Skeletal muscle tissue (tissue), 4 donors: ENCODE data around the gene ARHGEF28. TPM values are rescaled to one million over a fixed set of nuclear protein-coding genes. Genes with fewer than 3 reads are reported as not detected.

Experiments
- H3K27ac ChIP-seq: one replicate; pipeline ENCODE4 v1.7.0; 2013; ENCODE audit warnings: mild to moderate bottlenecking, low read depth, low read length, inconsistent platforms
- H3K27me3 ChIP-seq, 3 donors: one replicate each; pipeline ENCODE4 v1.7.0; 2013; ENCODE audit warnings: low read length in 3 of 3; ENCODE audit not compliant: control insufficient read depth in 3 of 3, insufficient read depth in 3 of 3
- H3K36me3 ChIP-seq, 3 donors: one replicate each; pipeline ENCODE4 v1.7.0; 2013; ENCODE audit warnings: low read length in 3 of 3; ENCODE audit not compliant: control insufficient read depth in 3 of 3, insufficient read depth in 3 of 3
- H3K4me1 ChIP-seq, 3 donors: one replicate each; pipeline ENCODE4 v1.7.0; 2013; ENCODE audit warnings: low read length in 3 of 3, mild to moderate bottlenecking in 3 of 3; ENCODE audit not compliant: control insufficient read depth in 3 of 3, insufficient read depth in 3 of 3
- H3K4me3 ChIP-seq, 3 donors: one replicate each; pipeline ENCODE4 v1.7.0; 2013; ENCODE audit warnings: low read length in 3 of 3
- H3K9ac ChIP-seq, 3 donors: one replicate each; pipeline ENCODE4 v1.7.0; 2013; ENCODE audit warnings: low read length in 3 of 3, mild to moderate bottlenecking in 3 of 3, moderate library complexity in 2 of 3, low read depth in 1 of 3
- H3K9me3 ChIP-seq, 3 donors: one replicate each; pipeline ENCODE4 v1.7.0; 2013; ENCODE audit warnings: low read length in 3 of 3; ENCODE audit not compliant: control insufficient read depth in 3 of 3
- total RNA-seq: library from RNA; depleted of rRNA; stranded (reverse); fragments of >200 nt; gene quantifications from one replicate; pipeline ENCODE4 v1.2.3, GENCODE V29; 2014
- donor health status: Osteomylitis.

The ARHGEF28 gene
- total RNA-seq, 1 donor from 2014 or later, result 8.4 TPM

DNA sequence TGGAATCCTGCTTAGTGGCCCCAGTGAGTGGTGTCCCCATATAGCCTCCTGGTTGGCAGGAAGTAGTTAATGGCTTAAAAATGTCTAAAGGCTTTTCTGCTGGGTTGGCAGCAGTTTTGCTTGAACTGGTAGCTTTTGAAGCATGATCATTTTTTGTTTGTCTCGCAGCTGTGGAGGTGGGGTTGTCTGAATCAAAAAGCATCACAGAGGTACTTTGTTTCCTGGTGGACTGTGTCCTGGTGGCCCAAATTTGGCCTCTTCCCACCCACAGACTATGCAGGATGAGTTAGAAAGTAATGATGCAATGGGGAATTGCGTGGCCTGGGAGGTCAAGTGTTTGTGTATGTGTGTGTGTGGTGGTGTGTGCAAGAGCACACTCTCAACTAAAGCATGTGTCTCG lies 322.7 kb downstream of the ARHGEF28 start:
- Histone ChIP-seq H3K4me1 (peaks cover 4 to 6% (median 5%) of the 10 kb centered on the region in 3 donors), H3K4me3 (no peak overlapping the region), H3K9ac (no peak overlapping the region), H3K27me3 (peaks cover 0 to 3% (median 0%) of the 10 kb centered on the region in 3 donors), H3K36me3 (no peaks in the 10 kb centered on the region), H3K9me3 (peaks cover 0 to 2% (median 0%) of the 10 kb centered on the region in 3 donors), H3K27ac (no peak overlapping the region)

DNA sequence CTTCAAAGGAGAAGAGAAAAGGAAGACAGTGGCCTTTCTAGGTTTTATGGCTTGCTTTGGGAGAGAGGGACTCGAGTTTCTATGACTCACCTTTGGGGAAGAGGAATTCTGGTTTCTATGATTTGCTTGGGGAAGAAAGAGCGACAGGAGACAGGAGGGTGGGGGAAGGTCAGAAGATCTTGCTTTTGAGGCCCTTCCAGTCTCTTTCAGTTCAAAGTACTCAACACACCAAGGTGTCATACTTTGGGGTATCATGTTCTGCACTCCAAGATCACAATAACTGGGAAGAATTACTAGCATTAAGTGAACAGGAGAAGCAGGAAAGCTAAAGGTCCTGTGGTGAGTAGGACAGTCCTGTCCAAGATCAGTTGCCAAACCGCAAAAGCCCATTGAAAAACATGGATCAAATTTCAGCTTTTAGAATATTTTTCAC lies 324.5 kb downstream of the ARHGEF28 start:
- H3K9me3 ChIP-seq, result no peaks in the 10 kb centered on the region
- no peak overlapping the region for H3K9ac ChIP-seq
- no peaks in the 10 kb centered on the region for H3K36me3 ChIP-seq
- peaks cover 0 to 3% (median 0%) of the 10 kb centered on the region in 3 donors for H3K27me3 ChIP-seq
- H3K4me1 ChIP-seq, result peaks cover 4 to 6% (median 5%) of the 10 kb centered on the region in 3 donors
- no peak overlapping the region for H3K4me3 ChIP-seq
- H3K27ac ChIP-seq, result no peak overlapping the region

DNA sequence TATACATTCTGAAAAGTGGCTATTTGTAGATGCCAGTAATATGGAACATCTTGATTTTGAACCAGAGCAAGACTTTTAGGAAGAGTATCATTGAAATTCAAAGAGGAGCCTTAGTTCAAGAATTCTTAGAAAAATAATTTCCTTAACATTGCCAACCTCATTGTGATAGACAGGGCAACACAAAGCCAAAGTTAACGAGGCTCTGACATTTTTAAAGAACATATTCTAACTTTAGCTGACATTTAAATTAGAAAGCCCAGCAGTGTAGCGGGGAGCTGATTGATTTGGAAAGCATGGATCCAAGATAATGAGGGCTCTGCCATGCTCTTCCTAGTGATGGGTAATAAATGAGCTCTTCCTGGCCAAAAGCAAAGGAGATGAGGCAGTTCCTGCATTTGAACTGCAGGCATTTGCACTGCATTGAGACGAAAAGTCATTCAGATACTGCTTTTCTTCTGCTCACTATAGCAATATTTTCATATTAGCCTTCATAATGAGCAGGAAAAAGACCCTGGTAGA lies 325.0 kb downstream of the ARHGEF28 start:
- H3K9me3 ChIP-seq, result no peaks in the 10 kb centered on the region
- H3K27me3 ChIP-seq, result peaks cover 0 to 3% (median 0%) of the 10 kb centered on the region in 3 donors
- no peak overlapping the region for H3K27ac ChIP-seq
- no peak overlapping the region for H3K4me3 ChIP-seq
- H3K4me1 ChIP-seq, result peaks cover 4 to 6% (median 5%) of the 10 kb centered on the region in 3 donors
- no peaks in the 10 kb centered on the region for H3K36me3 ChIP-seq
- no peak overlapping the region for H3K9ac ChIP-seq

- no peak overlapping the region for H3K27ac ChIP-seq
- H3K9me3 ChIP-seq, result no peaks in the 10 kb centered on the region
- peaks cover 0 to 3% (median 0%) of the 10 kb centered on the region in 3 donors for H3K27me3 ChIP-seq
- no peak overlapping the region for H3K9ac ChIP-seq
- H3K4me3 ChIP-seq, result no peak overlapping the region
- no peaks in the 10 kb centered on the region for H3K36me3 ChIP-seq
- peaks cover 4 to 6% (median 5%) of the 10 kb centered on the region in 3 donors for H3K4me1 ChIP-seq
These were observed 326.9 kb downstream of the ARHGEF28 start for GRCh38 chr5:73952872-73953271.

DNA sequence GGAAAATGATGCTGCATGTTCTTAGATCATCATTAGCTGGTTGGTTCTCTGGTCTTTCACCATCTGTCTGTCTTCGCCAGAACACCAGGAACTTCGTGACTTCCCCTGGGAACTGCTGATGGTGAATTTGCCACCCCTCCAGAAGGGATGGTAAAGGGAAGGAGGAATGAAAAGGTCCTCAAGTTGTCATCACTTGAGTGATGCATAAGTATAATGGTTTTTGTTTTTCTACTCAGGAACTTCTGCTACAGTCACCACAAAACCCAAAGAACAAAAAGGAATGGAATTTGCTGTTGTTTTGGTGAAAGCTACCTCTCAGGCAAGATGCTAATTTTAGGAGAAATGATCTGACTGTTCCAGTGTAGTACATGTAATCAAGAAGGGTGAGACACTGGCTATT lies 328.4 kb downstream of the ARHGEF28 start:
- no peaks in the 10 kb centered on the region for H3K9me3 ChIP-seq
- no peaks in the 10 kb centered on the region for H3K36me3 ChIP-seq
- H3K4me3 ChIP-seq, result no peak overlapping the region
- no peaks in the 10 kb centered on the region for H3K4me1 ChIP-seq
- H3K27me3 ChIP-seq, result peaks cover 0 to 3% (median 0%) of the 10 kb centered on the region in 3 donors
- no peak overlapping the region for H3K27ac ChIP-seq
- H3K9ac ChIP-seq, result no peak overlapping the region

DNA sequence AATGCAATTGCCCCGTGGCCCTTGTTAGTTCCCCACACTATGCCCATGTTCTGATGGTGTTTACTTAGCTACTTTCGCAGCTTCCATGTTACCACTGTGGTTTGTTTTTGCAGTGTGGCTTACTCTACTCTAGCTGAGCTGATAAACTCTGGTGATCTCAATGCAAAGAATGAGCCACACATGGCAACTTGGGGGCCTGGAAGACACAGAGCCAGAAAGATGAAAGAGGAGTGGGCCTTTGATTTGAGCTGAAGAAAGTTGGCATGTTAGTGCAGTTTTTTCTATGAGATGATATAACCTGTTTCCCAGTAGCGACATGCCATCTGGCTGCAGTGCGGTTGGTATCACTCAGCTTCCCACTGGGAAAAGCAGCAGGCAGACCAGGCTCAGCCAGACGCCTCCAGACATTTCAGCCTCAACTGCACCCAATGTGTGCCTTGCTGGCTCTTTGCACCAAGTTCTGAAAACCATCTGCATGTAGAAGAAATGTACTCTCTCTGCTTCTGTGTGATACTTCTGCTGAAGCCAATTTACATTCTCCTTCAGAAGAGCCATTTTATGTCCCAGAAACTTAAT lies 329.4 kb downstream of the ARHGEF28 start:
- no peak overlapping the region for H3K4me3 ChIP-seq
- H3K27me3 ChIP-seq, result no peaks in the 10 kb centered on the region
- no peaks in the 10 kb centered on the region for H3K4me1 ChIP-seq
- H3K27ac ChIP-seq, result no peak overlapping the region
- H3K36me3 ChIP-seq, result no peaks in the 10 kb centered on the region
- H3K9ac ChIP-seq, result no peak overlapping the region
- H3K9me3 ChIP-seq, result no peaks in the 10 kb centered on the region

DNA sequence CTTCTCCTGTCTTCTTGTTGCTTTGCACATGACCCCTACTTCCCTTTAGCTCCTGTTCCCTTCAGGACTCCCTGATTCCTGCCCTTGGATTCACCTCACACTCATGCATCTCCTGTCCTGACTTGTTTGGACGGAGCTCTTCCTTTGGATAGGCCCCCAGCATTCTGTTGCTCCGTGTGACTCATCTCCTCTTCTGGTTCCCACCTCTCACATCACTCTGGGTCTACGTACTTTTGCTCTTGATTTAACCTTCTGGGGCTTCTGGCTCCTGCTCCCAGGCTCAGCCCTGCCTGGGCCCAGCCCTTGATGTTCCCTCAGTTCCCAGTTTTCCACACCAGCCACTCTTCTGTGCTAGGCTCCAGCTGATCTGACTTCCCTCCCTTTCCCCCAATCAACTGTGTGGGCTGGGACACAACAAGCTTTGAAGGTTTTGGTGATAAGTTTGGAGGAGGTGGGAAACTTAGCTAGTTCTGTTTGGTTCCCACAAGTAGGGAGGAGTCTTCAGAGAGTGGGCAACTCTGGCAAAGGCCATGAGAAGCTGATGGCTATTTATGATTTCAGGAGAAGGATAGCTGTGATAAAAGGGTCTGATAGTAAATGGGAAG lies 331.5 kb downstream of the ARHGEF28 start:
- H3K36me3 ChIP-seq, result no peaks in the 10 kb centered on the region
- H3K9me3 ChIP-seq, result no peaks in the 10 kb centered on the region
- H3K9ac ChIP-seq, result no peak overlapping the region
- H3K4me1 ChIP-seq, result no peaks in the 10 kb centered on the region
- peaks cover 0 to 2% (median 0%) of the 10 kb centered on the region in 3 donors for H3K27me3 ChIP-seq
- no peak overlapping the region for H3K4me3 ChIP-seq
- H3K27ac ChIP-seq, result no peak overlapping the region

DNA sequence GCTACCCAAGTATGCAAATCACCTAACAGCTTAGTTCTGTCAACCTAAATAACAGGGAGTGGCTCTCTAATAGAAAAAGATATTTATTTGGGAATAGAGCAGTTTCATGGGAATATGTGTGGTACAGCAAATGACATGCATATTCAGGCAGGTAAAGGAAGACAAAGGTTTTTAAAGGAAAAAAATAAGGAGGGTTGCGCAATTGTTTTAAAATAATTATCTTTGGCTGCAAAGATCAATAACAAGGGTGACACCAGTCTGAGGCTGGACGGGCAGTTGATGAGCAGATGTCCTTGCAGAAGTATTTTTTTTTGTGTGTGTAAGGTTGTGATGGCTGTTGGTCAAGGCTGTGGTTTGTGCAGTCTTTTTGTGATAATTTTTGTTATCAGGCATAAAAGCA lies 332.0 kb downstream of the ARHGEF28 start:
- Histone ChIP-seq H3K27me3 (peaks cover 0 to 3% (median 0%) of the 10 kb centered on the region in 3 donors), H3K9ac (no peak overlapping the region), H3K36me3 (no peaks in the 10 kb centered on the region), H3K27ac (no peak overlapping the region), H3K9me3 (no peaks in the 10 kb centered on the region), H3K4me1 (no peaks in the 10 kb centered on the region), H3K4me3 (no peak overlapping the region)

GRCh38 chr5:73960023-73960422 lies 334.0 kb downstream of the ARHGEF28 start:
- Histone ChIP-seq H3K4me3 (no peak overlapping the region), H3K27ac (no peak overlapping the region), H3K9ac (no peak overlapping the region), H3K27me3 (peaks cover 0 to 3% (median 3%) of the 10 kb centered on the region in 3 donors), H3K36me3 (no peaks in the 10 kb centered on the region), H3K9me3 (no peaks in the 10 kb centered on the region), H3K4me1 (no peaks in the 10 kb centered on the region)

- no peak overlapping the region for H3K4me3 ChIP-seq
- no peaks in the 10 kb centered on the region for H3K36me3 ChIP-seq
- no peak overlapping the region for H3K27ac ChIP-seq
- H3K27me3 ChIP-seq, result peaks cover 0 to 3% (median 3%) of the 10 kb centered on the region in 3 donors
- H3K9me3 ChIP-seq, result no peaks in the 10 kb centered on the region
- H3K4me1 ChIP-seq, result no peaks in the 10 kb centered on the region
- H3K9ac ChIP-seq, result no peak overlapping the region
These were observed 334.4 kb downstream of the ARHGEF28 start for GRCh38 chr5:73960426-73960825.
